ENCODE measurements around the gene AGTPBP1.
A peak's percentile ranks its signal among the peaks of the same experiment; 100 is the strongest.
"Not testable (repeated sequence)": the region's sequence is repeated elsewhere in the genome, so short reads cannot be mapped to it uniquely, and the experiment has no call there.

Gene AGTPBP1

GRCh38 chr9:85741875-85742596, at the start of gene AGTPBP1:
AGTPBP1 (minus strand) TSS chr9:85741954; CDS start chr9:85712533, 29,421 bp downstream.
- DNase-seq, result peak; percentile 95

GRCh38 chr9:85786116-85786515, 44.4 kb upstream of the AGTPBP1 start:
- not testable (repeated sequence) for DNase-seq

GRCh38 chr9:85773844-85774243, 32.1 kb upstream of the AGTPBP1 start:
- DNase-seq, result not testable (repeated sequence)

- not testable (repeated sequence) for DNase-seq
Measured at GRCh38 chr9:85761802-85762201, 20.0 kb upstream of the AGTPBP1 start.

GRCh38 chr9:85757716-85758115, 16.0 kb upstream of the AGTPBP1 start:
- not testable (repeated sequence) for DNase-seq

GRCh38 chr9:85756216-85756615, 14.5 kb upstream of the AGTPBP1 start:
- DNase-seq, result not testable (repeated sequence)

GRCh38 chr9:85746309-85746708, 4.6 kb upstream of the AGTPBP1 start:
- DNase-seq, result no peak

- no peak for DNase-seq
Measured at GRCh38 chr9:85745203-85745602, 3.4 kb upstream of the AGTPBP1 start.

- DNase-seq, result no peak
Measured at GRCh38 chr9:85744480-85744879, 2.7 kb upstream of the AGTPBP1 start.

GRCh38 chr9:85743275-85744128, 1.7 kb upstream of the AGTPBP1 start:
- DNase-seq, result no peak

- peak; percentile 19 for DNase-seq
Measured at GRCh38 chr9:85742597-85742936, 813 bp upstream of the AGTPBP1 start.

GRCh38 chr9:85741095-85741874, 469 bp downstream of the AGTPBP1 start:
- DNase-seq, result peak; percentile 75

GRCh38 chr9:85740787-85741094, 1.0 kb downstream of the AGTPBP1 start:
- DNase-seq, result no peak

GRCh38 chr9:85738509-85738908, 3.2 kb downstream of the AGTPBP1 start:
- no peak for DNase-seq

- no peak for DNase-seq
Measured at GRCh38 chr9:85737671-85738070, 4.1 kb downstream of the AGTPBP1 start.

- no peak for DNase-seq
Measured at GRCh38 chr9:85730916-85731630, 10.7 kb downstream of the AGTPBP1 start.

GRCh38 chr9:85729882-85730281, 11.9 kb downstream of the AGTPBP1 start:
- DNase-seq, result no peak

GRCh38 chr9:85727500-85727899, 14.3 kb downstream of the AGTPBP1 start:
- no peak for DNase-seq

- DNase-seq, result no peak
Measured at GRCh38 chr9:85726737-85727136, 15.0 kb downstream of the AGTPBP1 start.

- peak; percentile 75 for DNase-seq
Measured at GRCh38 chr9:85723215-85723614, 18.5 kb downstream of the AGTPBP1 start.

GRCh38 chr9:85719411-85719810, 22.3 kb downstream of the AGTPBP1 start:
- DNase-seq, result not testable (repeated sequence)

GRCh38 chr9:85717818-85718217, 23.9 kb downstream of the AGTPBP1 start:
- not testable (repeated sequence) for DNase-seq

GRCh38 chr9:85717220-85717619, 24.5 kb downstream of the AGTPBP1 start:
- DNase-seq, result peak; percentile 7

All from CD4-positive, alpha-beta T cell treated with Interleukin-4 for 4 hours (primary cell).